Measurements from ENCODE around the gene RAB3A.

Gene RAB3A

GRCh38 chr19:18206018-18206417 is 2.2 kb upstream of the RAB3A start:
- Histone ChIP-seq H3K4me1 (ENCODE audit: control insufficient read depth in 1 of 2, insufficient read depth in 2 of 2, low read length in 2 of 2) (peaks cover 7 to 21% of the 10 kb centered on the region in 2 donors), H3K4me3 (ENCODE audit: low read depth in 1 of 2, low read length in 2 of 2) (no peak overlapping the region), H3K27me3 (ENCODE audit: low read depth, low read length) (no peaks in the 10 kb centered on the region), H3K36me3 (ENCODE audit: control insufficient read depth in 1 of 2, insufficient read depth in 2 of 2, low read length in 2 of 2) (peaks cover 0 to 8% of the 10 kb centered on the region in 2 donors), H3K9me3 (ENCODE audit: control insufficient read depth in 1 of 2, low read length in 2 of 2) (no peaks in the 10 kb centered on the region), H3K27ac (ENCODE audit: low read length) (no peak overlapping the region)

- Histone ChIP-seq H3K36me3 (ENCODE audit: control insufficient read depth in 1 of 2, insufficient read depth in 2 of 2, low read length in 2 of 2) (peaks cover 0 to 8% of the 10 kb centered on the region in 2 donors), H3K27ac (ENCODE audit: low read length) (peak overlapping the region; percentile 97), H3K27me3 (ENCODE audit: low read depth, low read length) (no peaks in the 10 kb centered on the region), H3K4me1 (ENCODE audit: control insufficient read depth in 1 of 2, insufficient read depth in 2 of 2, low read length in 2 of 2) (peaks cover 7 to 21% of the 10 kb centered on the region in 2 donors), H3K9me3 (ENCODE audit: control insufficient read depth in 1 of 2, low read length in 2 of 2) (no peaks in the 10 kb centered on the region), H3K4me3 (ENCODE audit: low read depth in 1 of 2, low read length in 2 of 2) (peak overlapping the region; percentile 73 to 83)
Measured at GRCh38 chr19:18205200-18205892, 1.5 kb upstream of the RAB3A start.

- Histone ChIP-seq H3K4me1 (ENCODE audit: control insufficient read depth in 1 of 2, insufficient read depth in 2 of 2, low read length in 2 of 2) (peaks cover 7 to 21% of the 10 kb centered on the region in 2 donors), H3K27ac (ENCODE audit: low read length) (peak overlapping the region; percentile 97), H3K4me3 (ENCODE audit: low read depth in 1 of 2, low read length in 2 of 2) (peak overlapping the region; percentile 73 to 83), H3K27me3 (ENCODE audit: low read depth, low read length) (no peaks in the 10 kb centered on the region), H3K9me3 (ENCODE audit: control insufficient read depth in 1 of 2, low read length in 2 of 2) (no peaks in the 10 kb centered on the region), H3K36me3 (ENCODE audit: control insufficient read depth in 1 of 2, insufficient read depth in 2 of 2, low read length in 2 of 2) (peaks cover 0 to 8% of the 10 kb centered on the region in 2 donors)
Measured at GRCh38 chr19:18204394-18205199, 755 bp upstream of the RAB3A start.

- H3K9me3 ChIP-seq (ENCODE audit: control insufficient read depth in 1 of 2, low read length in 2 of 2) = no peaks in the 10 kb centered on the region
- no peaks in the 10 kb centered on the region for H3K27me3 ChIP-seq (ENCODE audit: low read depth, low read length)
- H3K4me1 ChIP-seq (ENCODE audit: control insufficient read depth in 1 of 2, insufficient read depth in 2 of 2, low read length in 2 of 2) = peaks cover 7 to 21% of the 10 kb centered on the region in 2 donors
- H3K4me3 ChIP-seq (ENCODE audit: low read depth in 1 of 2, low read length in 2 of 2) = peak overlapping the region; percentile 70 to 94
- no peak overlapping the region for H3K27ac ChIP-seq (ENCODE audit: low read length)
- peaks cover 3 to 10% of the 10 kb centered on the region in 2 donors for H3K36me3 ChIP-seq (ENCODE audit: control insufficient read depth in 1 of 2, insufficient read depth in 2 of 2, low read length in 2 of 2)
Measured at GRCh38 chr19:18203408-18203862, 407 bp downstream of the RAB3A start.

GRCh38 chr19:18202778-18203407 is 949 bp downstream of the RAB3A start:
- no peaks in the 10 kb centered on the region for H3K9me3 ChIP-seq (ENCODE audit: control insufficient read depth in 1 of 2, low read length in 2 of 2)
- peaks cover 8 to 16% of the 10 kb centered on the region in 2 donors for H3K36me3 ChIP-seq (ENCODE audit: control insufficient read depth in 1 of 2, insufficient read depth in 2 of 2, low read length in 2 of 2)
- no peaks in the 10 kb centered on the region for H3K27me3 ChIP-seq (ENCODE audit: low read depth, low read length)
- no peak overlapping the region for H3K27ac ChIP-seq (ENCODE audit: low read length)
- H3K4me3 ChIP-seq (ENCODE audit: low read depth in 1 of 2, low read length in 2 of 2) = peak overlapping the region; percentile 70 to 94
- H3K4me1 ChIP-seq (ENCODE audit: control insufficient read depth in 1 of 2, insufficient read depth in 2 of 2, low read length in 2 of 2) = peaks cover 7 to 21% of the 10 kb centered on the region in 2 donors

GRCh38 chr19:18202397-18202777 is 1.5 kb downstream of the RAB3A start:
- H3K36me3 ChIP-seq (ENCODE audit: control insufficient read depth in 1 of 2, insufficient read depth in 2 of 2, low read length in 2 of 2) = peaks cover 8 to 20% of the 10 kb centered on the region in 2 donors
- peak overlapping the region in 1 of 2 donors; percentile 94 for H3K4me3 ChIP-seq (ENCODE audit: low read depth in 1 of 2, low read length in 2 of 2)
- no peaks in the 10 kb centered on the region for H3K9me3 ChIP-seq (ENCODE audit: control insufficient read depth in 1 of 2, low read length in 2 of 2)
- peaks cover 7 to 21% of the 10 kb centered on the region in 2 donors for H3K4me1 ChIP-seq (ENCODE audit: control insufficient read depth in 1 of 2, insufficient read depth in 2 of 2, low read length in 2 of 2)
- no peak overlapping the region for H3K27ac ChIP-seq (ENCODE audit: low read length)
- no peaks in the 10 kb centered on the region for H3K27me3 ChIP-seq (ENCODE audit: low read depth, low read length)

- Histone ChIP-seq H3K36me3 (ENCODE audit: control insufficient read depth in 1 of 2, insufficient read depth in 2 of 2, low read length in 2 of 2) (peaks cover 8 to 34% of the 10 kb centered on the region in 2 donors), H3K4me3 (ENCODE audit: low read depth in 1 of 2, low read length in 2 of 2) (no peak overlapping the region), H3K27ac (ENCODE audit: low read length) (no peak overlapping the region), H3K4me1 (ENCODE audit: control insufficient read depth in 1 of 2, insufficient read depth in 2 of 2, low read length in 2 of 2) (peaks cover 15 to 28% of the 10 kb centered on the region in 2 donors), H3K27me3 (ENCODE audit: low read depth, low read length) (no peaks in the 10 kb centered on the region), H3K9me3 (ENCODE audit: control insufficient read depth in 1 of 2, low read length in 2 of 2) (no peaks in the 10 kb centered on the region)
Measured at GRCh38 chr19:18198374-18198773, 5.5 kb downstream of the RAB3A start.

- Histone ChIP-seq H3K27me3 (ENCODE audit: low read depth, low read length) (no peaks in the 10 kb centered on the region), H3K4me3 (ENCODE audit: low read depth in 1 of 2, low read length in 2 of 2) (no peak overlapping the region), H3K27ac (ENCODE audit: low read length) (no peak overlapping the region), H3K9me3 (ENCODE audit: control insufficient read depth in 1 of 2, low read length in 2 of 2) (no peaks in the 10 kb centered on the region), H3K4me1 (ENCODE audit: control insufficient read depth in 1 of 2, insufficient read depth in 2 of 2, low read length in 2 of 2) (peaks cover 10 to 24% of the 10 kb centered on the region in 2 donors), H3K36me3 (ENCODE audit: control insufficient read depth in 1 of 2, insufficient read depth in 2 of 2, low read length in 2 of 2) (peaks cover 8 to 34% of the 10 kb centered on the region in 2 donors)
Measured at GRCh38 chr19:18197941-18198340, 5.9 kb downstream of the RAB3A start.

- Histone ChIP-seq H3K36me3 (ENCODE audit: control insufficient read depth in 1 of 2, insufficient read depth in 2 of 2, low read length in 2 of 2) (peaks cover 8 to 34% of the 10 kb centered on the region in 2 donors), H3K27ac (ENCODE audit: low read length) (no peak overlapping the region), H3K4me1 (ENCODE audit: control insufficient read depth in 1 of 2, insufficient read depth in 2 of 2, low read length in 2 of 2) (peaks cover 8 to 18% of the 10 kb centered on the region in 2 donors), H3K27me3 (ENCODE audit: low read depth, low read length) (no peaks in the 10 kb centered on the region), H3K4me3 (ENCODE audit: low read depth in 1 of 2, low read length in 2 of 2) (no peak overlapping the region), H3K9me3 (ENCODE audit: control insufficient read depth in 1 of 2, low read length in 2 of 2) (no peaks in the 10 kb centered on the region)
Measured at GRCh38 chr19:18197306-18197705, 6.5 kb downstream of the RAB3A start.

- Histone ChIP-seq H3K9me3 (ENCODE audit: control insufficient read depth in 1 of 2, low read length in 2 of 2) (no peaks in the 10 kb centered on the region), H3K4me1 (ENCODE audit: control insufficient read depth in 1 of 2, insufficient read depth in 2 of 2, low read length in 2 of 2) (peaks cover 8 to 22% of the 10 kb centered on the region in 2 donors), H3K27ac (ENCODE audit: low read length) (no peak overlapping the region), H3K36me3 (ENCODE audit: control insufficient read depth in 1 of 2, insufficient read depth in 2 of 2, low read length in 2 of 2) (peaks cover 8 to 25% of the 10 kb centered on the region in 2 donors), H3K27me3 (ENCODE audit: low read depth, low read length) (no peaks in the 10 kb centered on the region), H3K4me3 (ENCODE audit: low read depth in 1 of 2, low read length in 2 of 2) (no peak overlapping the region)
Measured at GRCh38 chr19:18196511-18196845, 7.4 kb downstream of the RAB3A start.
